Measurements from ENCODE around the gene CDC25C. TPM values are rescaled to one million over a fixed set of nuclear protein-coding genes. Genes with fewer than 3 reads are reported as not detected.

CDC25C gene
- total RNA-seq, 2 donors from 2014 or later: 0.14 to 3.2 TPM

GRCh38 chr5:138346889-138347288 is 15.3 kb upstream of the CDC25C start:
- Histone ChIP-seq H3K9me3 (no peaks in the 10 kb centered on the region), H3K4me1 (replicated peaks) (no peaks in the 10 kb centered on the region), H3K27ac (no peak overlapping the region), H3K27me3 (replicated peaks; ENCODE audit: insufficient read depth) (no peaks in the 10 kb centered on the region), H3K4me3 (no peak overlapping the region), H3K36me3 (peaks cover 14 to 16% of the 10 kb centered on the region in 2 donors)
- WGBS: 88% methylated on average over 14 of the region's 14 CpGs
- no peak for TF ChIP-seq CTCF (IDR thresholded peaks at IDR 0.05)
- no peak for TF ChIP-seq POLR2AphosphoS5 (IDR thresholded peaks at IDR 0.05)
- TF ChIP-seq POLR2A (IDR thresholded peaks at IDR 0.05): no peak
- intact Hi-C loops (cut with DNase I): no loop called here
- DNase-seq (ENCODE audit: low spot score): no peak

- no peaks in the 10 kb centered on the region for H3K27me3 ChIP-seq (replicated peaks; ENCODE audit: insufficient read depth)
- 96% methylated on average over 32 of the region's 32 CpGs for WGBS
- no peak overlapping the region for H3K4me3 ChIP-seq
- H3K27ac ChIP-seq: no peak overlapping the region
- H3K9me3 ChIP-seq: no peaks in the 10 kb centered on the region
- peaks cover 14 to 16% of the 10 kb centered on the region in 2 donors for H3K36me3 ChIP-seq
- TF ChIP-seq POLR2AphosphoS5 (IDR thresholded peaks at IDR 0.05): no peak
- no peaks in the 10 kb centered on the region for H3K4me1 ChIP-seq (replicated peaks)
- intact Hi-C loops (cut with DNase I): no loop called here
- DNase-seq (ENCODE audit: low spot score): no peak
Measured at GRCh38 chr5:138344887-138345622, 13.5 kb upstream of the CDC25C start.

- TF ChIP-seq POLR2AphosphoS5 (IDR thresholded peaks at IDR 0.05): no peak
- TF ChIP-seq CTCF (IDR thresholded peaks at IDR 0.05): no peak
- no peak for TF ChIP-seq POLR2A (IDR thresholded peaks at IDR 0.05)
- Histone ChIP-seq H3K9me3 (no peaks in the 10 kb centered on the region), H3K27me3 (replicated peaks; ENCODE audit: insufficient read depth) (no peaks in the 10 kb centered on the region), H3K4me1 (replicated peaks) (peaks cover 5% of the 10 kb centered on the region), H3K27ac (peak overlapping the region; percentile 98), H3K4me3 (peak overlapping the region in 1 of 2 donors; percentile 94), H3K36me3 (peaks cover 4 to 5% of the 10 kb centered on the region in 2 donors)
- intact Hi-C loops (cut with DNase I): no loop called here
- 63% methylated on average over 3 of the region's 3 CpGs for WGBS
- no peak for DNase-seq (ENCODE audit: low spot score)
Measured at GRCh38 chr5:138340008-138340407, 8.4 kb upstream of the CDC25C start.

- DNase-seq (ENCODE audit: low spot score): no peak
- Histone ChIP-seq H3K27me3 (replicated peaks; ENCODE audit: insufficient read depth) (no peaks in the 10 kb centered on the region), H3K36me3 (no peaks in the 10 kb centered on the region), H3K27ac (peak overlapping the region; percentile 98), H3K9me3 (no peaks in the 10 kb centered on the region), H3K4me1 (replicated peaks) (peaks cover 5% of the 10 kb centered on the region), H3K4me3 (peak overlapping the region; percentile 73 to 94)
- intact Hi-C loops (cut with DNase I): loop anchor here (10.0 kb wide), 1 partner anchor 125 kb away; the partner anchor contains the start of gene CDC23
- no peak for TF ChIP-seq POLR2AphosphoS5 (IDR thresholded peaks at IDR 0.05)
- whole genome bisulfite sequencing: 29% methylated on average over 2 of the region's 2 CpGs
Measured at GRCh38 chr5:138339464-138339863, 7.9 kb upstream of the CDC25C start.

- DNase-seq (ENCODE audit: low spot score): peak; percentile 38
- TF ChIP-seq POLR2AphosphoS5 (IDR thresholded peaks at IDR 0.05) (no peak), CTCF (IDR thresholded peaks at IDR 0.05) (no peak), POLR2A (IDR thresholded peaks at IDR 0.05) (no peak)
- Histone ChIP-seq H3K27ac (peak overlapping the region; percentile 98), H3K27me3 (replicated peaks; ENCODE audit: insufficient read depth) (no peaks in the 10 kb centered on the region), H3K9me3 (no peaks in the 10 kb centered on the region), H3K4me1 (replicated peaks) (peaks cover 5% of the 10 kb centered on the region), H3K4me3 (peak overlapping the region; percentile 73 to 94), H3K36me3 (no peaks in the 10 kb centered on the region)
- intact Hi-C loops (cut with DNase I): loop anchor here (10.0 kb wide), 1 partner anchor 124 kb away; the partner anchor contains the start of gene CDC23
- WGBS: 2% methylated on average over 7 of the region's 7 CpGs
Measured at GRCh38 chr5:138339091-138339456, 7.5 kb upstream of the CDC25C start.

Measured in prostate gland (tissue), 2 donors.